GM12878 (cell line): ENCODE data around the gene SLC41A1.

ENCODE experiments used
- CHD2 ChIP-seq: IDR thresholded peaks from 2 replicates; pipeline ENCODE4 v1.6.1; 2011; ENCODE audit warnings: low read depth, low read length, improper control_type of control experiment, borderline replicate concordance
- NFXL1 ChIP-seq: fragments of 450-650 bp; IDR thresholded peaks from 2 replicates; pipeline ENCODE4 v1.6.1; 2017; ENCODE audit warnings: antibody characterized with exemption, mild to moderate bottlenecking, borderline replicate concordance
- SREBF2 ChIP-seq: IDR thresholded peaks from 2 replicates; pipeline ENCODE4 v1.6.1; 2012; ENCODE audit warnings: mild to moderate bottlenecking, low read length
- TF ChIP-seq, protein P1 (sequence below), 3 experiments: IDR thresholded peaks in 2 of 3; conservative IDR thresholded peaks in 1 of 3; 2 replicates each; pipeline ENCODE4 v1.5.1; 2011; ENCODE audit warnings: low read depth in 3 of 3, low read length in 3 of 3, mild to moderate bottlenecking in 3 of 3, control low read depth in 2 of 3, moderate library complexity in 2 of 3, inconsistent platforms in 1 of 3, mixed read lengths in 1 of 3; ENCODE audit not compliant: control insufficient read depth in 2 of 3, insufficient read depth in 1 of 3; ENCODE audit errors: extremely low read depth in 1 of 3

DNA sequence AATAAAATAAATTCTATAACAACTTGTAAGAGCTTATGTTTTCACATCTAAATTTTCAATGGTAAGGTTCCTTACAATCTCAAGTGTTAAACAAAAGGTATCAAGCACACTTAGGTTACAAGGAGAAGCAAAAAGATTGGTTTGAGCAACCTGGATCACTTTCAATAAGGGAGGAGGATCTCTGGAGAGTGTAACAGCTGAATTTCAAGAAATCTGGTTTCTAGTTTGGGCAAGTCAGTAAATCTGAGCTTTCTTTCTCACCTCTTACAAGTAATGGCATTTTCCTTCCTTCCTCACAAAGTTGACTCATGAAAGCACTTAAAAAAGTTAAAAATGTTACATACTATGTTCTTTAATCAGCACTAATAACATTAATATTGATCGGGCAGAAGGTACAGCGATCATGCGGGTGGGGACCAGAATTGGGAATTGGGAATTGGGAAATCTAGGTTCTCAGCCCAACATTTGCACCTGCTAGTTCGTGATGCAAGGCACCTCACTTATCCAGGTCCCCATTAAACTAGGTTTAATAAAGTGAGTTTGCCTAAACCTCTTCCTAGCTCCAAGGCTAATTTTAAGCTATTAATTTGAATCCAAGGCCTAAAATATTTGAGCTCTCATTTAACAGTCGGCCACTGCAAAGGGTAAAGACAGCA is 66.1 kb downstream of the SLC41A1 start:
- TF ChIP-seq SREBF2 (no peak), CHD2 (no peak), NFXL1 (no peak)
- TF ChIP-seq, protein P1, sequence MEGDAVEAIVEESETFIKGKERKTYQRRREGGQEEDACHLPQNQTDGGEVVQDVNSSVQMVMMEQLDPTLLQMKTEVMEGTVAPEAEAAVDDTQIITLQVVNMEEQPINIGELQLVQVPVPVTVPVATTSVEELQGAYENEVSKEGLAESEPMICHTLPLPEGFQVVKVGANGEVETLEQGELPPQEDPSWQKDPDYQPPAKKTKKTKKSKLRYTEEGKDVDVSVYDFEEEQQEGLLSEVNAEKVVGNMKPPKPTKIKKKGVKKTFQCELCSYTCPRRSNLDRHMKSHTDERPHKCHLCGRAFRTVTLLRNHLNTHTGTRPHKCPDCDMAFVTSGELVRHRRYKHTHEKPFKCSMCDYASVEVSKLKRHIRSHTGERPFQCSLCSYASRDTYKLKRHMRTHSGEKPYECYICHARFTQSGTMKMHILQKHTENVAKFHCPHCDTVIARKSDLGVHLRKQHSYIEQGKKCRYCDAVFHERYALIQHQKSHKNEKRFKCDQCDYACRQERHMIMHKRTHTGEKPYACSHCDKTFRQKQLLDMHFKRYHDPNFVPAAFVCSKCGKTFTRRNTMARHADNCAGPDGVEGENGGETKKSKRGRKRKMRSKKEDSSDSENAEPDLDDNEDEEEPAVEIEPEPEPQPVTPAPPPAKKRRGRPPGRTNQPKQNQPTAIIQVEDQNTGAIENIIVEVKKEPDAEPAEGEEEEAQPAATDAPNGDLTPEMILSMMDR (IDR thresholded peaks at IDR 0.05 in 2 of 3, conservative IDR thresholded peaks at IDR 0.05 in 1 of 3; ENCODE audit: control insufficient read depth in 2 of 3, extremely low read depth in 1 of 3, insufficient read depth in 1 of 3, low read depth in 3 of 3, low read length in 3 of 3): no peak
